Neural progenitor cell (in vitro differentiated cells): ENCODE data around the gene MSH3. TPM values are rescaled to one million over a fixed set of nuclear protein-coding genes. Genes with fewer than 3 reads are reported as not detected.
"Not testable (repeated sequence)": the region's sequence is repeated elsewhere in the genome, so short reads cannot be mapped to it uniquely, and the experiment has no call there.

Experiments used
- DNase-seq: peaks from one replicate; pipeline ENCODE4 v3.0.0-alpha.2; 2016; ENCODE audit warnings: low spot score
- H2AFZ ChIP-seq: fragments of 200-600 bp; sonication (generic); replicated peaks from 2 replicates; pipeline ENCODE4 v1.6.1; 2016; ENCODE audit warnings: antibody characterized with exemption
- H3F3A ChIP-seq: fragments of 200-600 bp; sonication (generic); 2 replicates; pipeline ENCODE4 v1.6.1; 2016; ENCODE audit warnings: antibody characterized with exemption, low read depth
- H3K27ac ChIP-seq: fragments of 200-600 bp; sonication (generic); 2 replicates; pipeline ENCODE4 v1.5.1; 2016; ENCODE audit warnings: mild to moderate bottlenecking
- H3K27me3 ChIP-seq: fragments of 200-600 bp; sonication (generic); 2 replicates; pipeline ENCODE4 v1.6.1; 2016; ENCODE audit warnings: mild to moderate bottlenecking, moderate library complexity
- H3K36me3 ChIP-seq: fragments of 200-600 bp; sonication (generic); 2 replicates; pipeline ENCODE4 v1.5.1; 2016
- H3K4me1 ChIP-seq: fragments of 200-600 bp; sonication (generic); 2 replicates; pipeline ENCODE4 v1.6.1; 2016; ENCODE audit warnings: mixed run types
- H3K4me2 ChIP-seq: fragments of 200-600 bp; sonication (generic); 2 replicates; pipeline ENCODE4 v1.6.1; 2016
- H3K4me3 ChIP-seq: fragments of 200-600 bp; sonication (generic); 2 replicates; pipeline ENCODE4 v1.5.1; 2016
- H3K79me2 ChIP-seq: fragments of 200-600 bp; sonication (generic); 2 replicates; pipeline ENCODE4 v1.6.1; 2016; ENCODE audit warnings: low read depth
- H3K9ac ChIP-seq: fragments of 200-600 bp; sonication (generic); 2 replicates; pipeline ENCODE4 v1.6.1; 2016
- H3K9me3 ChIP-seq: fragments of 200-600 bp; sonication (generic); 2 replicates; pipeline ENCODE4 v1.5.1; 2016; ENCODE audit warnings: low read depth
- H4K20me1 ChIP-seq: fragments of 200-600 bp; sonication (generic); 2 replicates; pipeline ENCODE4 v1.6.1; 2016; ENCODE audit warnings: low read depth
- H3K27ac Mint-ChIP-seq: 3 replicates; pipeline ENCODE4 v1.8.0; 2021; ENCODE audit warnings: mixed read lengths
- H3K27me3 Mint-ChIP-seq: 2 replicates; pipeline ENCODE4 v1.8.0; 2022; ENCODE audit warnings: low read depth, mild to moderate bottlenecking, inconsistent platforms, moderate library complexity, mixed read lengths; ENCODE audit not compliant: insufficient read depth
- H3K36me3 Mint-ChIP-seq: 3 replicates; pipeline ENCODE4 v1.8.0; 2021; ENCODE audit warnings: mixed read lengths
- H3K4me1 Mint-ChIP-seq: 3 replicates; pipeline ENCODE4 v1.8.0; 2021; ENCODE audit warnings: mixed read lengths
- H3K4me3 Mint-ChIP-seq: 3 replicates; pipeline ENCODE4 v1.8.0; 2021; ENCODE audit warnings: mild to moderate bottlenecking, moderate library complexity, mixed read lengths
- H3K9me3 Mint-ChIP-seq: 3 replicates; pipeline ENCODE4 v1.8.0; 2020; ENCODE audit warnings: mixed read lengths
- CTCF ChIP-seq: fragments of 200-600 bp; sonication (generic); IDR thresholded peaks from 2 replicates; pipeline ENCODE4 v1.5.1; 2017; ENCODE audit warnings: antibody characterized with exemption, mild to moderate bottlenecking
- EZH2 ChIP-seq: fragments of 200-600 bp; sonication (generic); IDR thresholded peaks from 2 replicates; pipeline ENCODE4 v1.6.1; 2017; ENCODE audit warnings: antibody characterized with exemption, mild to moderate bottlenecking, moderate library complexity
- EZH2phosphoT487 ChIP-seq: fragments of 200-600 bp; sonication (generic); IDR thresholded peaks from 2 replicates; pipeline ENCODE4 v1.6.1; 2017; ENCODE audit warnings: antibody characterized with exemption
- total RNA-seq: library from RNA; depleted of rRNA; stranded (reverse); fragments of >200 nt; gene quantifications from 2 replicates; pipeline ENCODE4 v1.2.3, GENCODE V29; 2015; ENCODE audit warnings: low replicate concordance

The MSH3 gene
- total RNA-seq, 1 donor from 2014 or later, result 26.1 TPM

- no peaks in the 10 kb centered on the region for H3K4me1 Mint-ChIP-seq
- no peak overlapping the region for H3K27ac Mint-ChIP-seq
Measured at GRCh38 chr5:80739496-80739895, 85.0 kb downstream of the MSH3 start.

GRCh38 chr5:80739898-80740297 lies 85.4 kb downstream of the MSH3 start:
- H3K4me2 ChIP-seq, result no peak overlapping the region
- no peak overlapping the region for H3K27ac ChIP-seq
- H4K20me1 ChIP-seq, result no peaks in the 10 kb centered on the region
- no peaks in the 10 kb centered on the region for H3K36me3 ChIP-seq
- no peak overlapping the region for H3K4me3 ChIP-seq
- TF ChIP-seq CTCF (no peak), EZH2 (no peak), EZH2phosphoT487 (no peak)
- no peaks in the 10 kb centered on the region for H3K79me2 ChIP-seq
- H2AFZ ChIP-seq, result no peak overlapping the region
- no peaks in the 10 kb centered on the region for H3K4me1 ChIP-seq
- H3K9me3 Mint-ChIP-seq, result peaks cover 5% of the 10 kb centered on the region
- H3K9ac ChIP-seq, result no peak overlapping the region
- no peaks in the 10 kb centered on the region for H3K4me1 Mint-ChIP-seq
- H3F3A ChIP-seq, result no peaks in the 10 kb centered on the region
- H3K27me3 Mint-ChIP-seq, result peaks cover 2% of the 10 kb centered on the region
- no peaks in the 10 kb centered on the region for H3K27me3 ChIP-seq
- DNase-seq, result no peak
- no peak overlapping the region for H3K4me3 Mint-ChIP-seq
- peaks cover 31% of the 10 kb centered on the region for H3K36me3 Mint-ChIP-seq
- H3K9me3 ChIP-seq, result no peaks in the 10 kb centered on the region
- H3K27ac Mint-ChIP-seq, result no peak overlapping the region

More at GRCh38 chr5:80739496-80739895, 85.0 kb downstream of the MSH3 start:
- peaks cover 2% of the 10 kb centered on the region for H3K27me3 Mint-ChIP-seq
- Histone ChIP-seq H2AFZ (no peak overlapping the region), H3K4me2 (no peak overlapping the region), H3K79me2 (no peaks in the 10 kb centered on the region), H3K9me3 (no peaks in the 10 kb centered on the region), H3K4me3 (no peak overlapping the region), H3K36me3 (no peaks in the 10 kb centered on the region), H3K27ac (no peak overlapping the region), H3K27me3 (no peaks in the 10 kb centered on the region), H3F3A (no peaks in the 10 kb centered on the region), H3K9ac (no peak overlapping the region), H3K4me1 (no peaks in the 10 kb centered on the region), H4K20me1 (no peaks in the 10 kb centered on the region)
- H3K36me3 Mint-ChIP-seq, result peaks cover 30% of the 10 kb centered on the region
- TF ChIP-seq EZH2phosphoT487 (no peak), CTCF (no peak), EZH2 (no peak)
- DNase-seq, result no peak
- peaks cover 2% of the 10 kb centered on the region for H3K9me3 Mint-ChIP-seq
- no peak overlapping the region for H3K4me3 Mint-ChIP-seq

DNA sequence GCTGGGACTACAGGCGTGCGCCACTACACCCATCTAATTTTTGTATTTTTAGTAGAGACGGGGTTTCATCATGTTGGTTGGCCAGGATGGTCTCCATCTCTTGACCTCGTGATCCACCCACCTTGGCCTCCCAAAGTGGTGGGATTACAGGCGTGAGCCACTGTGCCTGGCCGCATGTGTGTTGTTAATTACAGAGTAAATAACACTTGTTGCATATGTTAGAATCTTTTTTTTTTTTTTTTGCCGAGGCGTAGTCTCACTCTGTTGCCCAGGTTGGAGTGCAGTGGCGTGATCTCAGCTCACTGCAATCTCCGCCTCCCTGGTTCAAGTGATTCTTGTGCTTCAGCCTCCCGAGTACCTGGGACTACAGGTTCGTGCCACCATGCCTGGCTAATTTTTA lies 86.0 kb downstream of the MSH3 start:
- H3K4me1 ChIP-seq, H3K4me3 ChIP-seq, H3K4me3 Mint-ChIP-seq, H3K27ac ChIP-seq, H3K27me3 Mint-ChIP-seq, H3F3A ChIP-seq, H3K79me2 ChIP-seq, H3K9me3 ChIP-seq, H3K9me3 Mint-ChIP-seq, H3K9ac ChIP-seq, H2AFZ ChIP-seq, H3K27ac Mint-ChIP-seq, H3K4me2 ChIP-seq, H3K36me3 ChIP-seq, DNase-seq, H3K4me1 Mint-ChIP-seq, H4K20me1 ChIP-seq, H3K27me3 ChIP-seq: not testable (repeated sequence)
- H3K36me3 Mint-ChIP-seq, result peaks cover 33% of the 10 kb centered on the region

DNA sequence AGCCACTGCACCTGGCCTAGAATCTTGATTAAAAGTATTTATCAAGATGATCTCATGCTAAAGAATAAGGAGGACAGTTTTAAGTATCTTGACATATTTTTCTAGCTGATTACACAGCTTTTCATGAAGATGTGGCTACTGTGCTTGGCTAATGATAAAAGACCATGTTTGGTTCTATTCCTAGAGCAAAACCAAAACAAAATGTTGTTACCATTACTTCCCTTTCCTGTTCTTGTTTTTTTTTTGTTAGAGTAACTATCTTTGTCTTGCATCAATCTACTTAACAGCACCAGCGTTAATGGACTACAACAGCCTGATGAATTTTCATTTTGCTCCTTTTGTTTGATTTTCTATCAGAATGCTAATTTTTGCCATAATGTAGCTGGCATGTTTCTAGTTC lies 86.5 kb downstream of the MSH3 start:
- no peak overlapping the region for H3K27ac Mint-ChIP-seq
- Histone ChIP-seq H2AFZ (no peak overlapping the region), H3K4me1 (no peaks in the 10 kb centered on the region), H3K4me2 (no peak overlapping the region), H4K20me1 (no peaks in the 10 kb centered on the region), H3K27ac (no peak overlapping the region), H3K36me3 (no peaks in the 10 kb centered on the region), H3K9me3 (no peaks in the 10 kb centered on the region), H3K79me2 (no peaks in the 10 kb centered on the region), H3K27me3 (no peaks in the 10 kb centered on the region), H3K4me3 (no peak overlapping the region), H3F3A (no peaks in the 10 kb centered on the region), H3K9ac (no peak overlapping the region)
- peaks cover 5% of the 10 kb centered on the region for H3K9me3 Mint-ChIP-seq
- H3K36me3 Mint-ChIP-seq, result peaks cover 36% of the 10 kb centered on the region
- no peaks in the 10 kb centered on the region for H3K4me1 Mint-ChIP-seq
- peaks cover 2% of the 10 kb centered on the region for H3K27me3 Mint-ChIP-seq
- DNase-seq, result no peak
- TF ChIP-seq EZH2, result no peak
- TF ChIP-seq CTCF, result no peak
- no peak for TF ChIP-seq EZH2phosphoT487
- no peak overlapping the region for H3K4me3 Mint-ChIP-seq
